Pons (tissue), 1 donor: ENCODE results near the gene LMLN.
"Not testable (repeated sequence)": the region's sequence is repeated elsewhere in the genome, so short reads cannot be mapped to it uniquely, and the experiment has no call there.

Experiments used
- DNase-seq: peaks from one replicate; pipeline ENCODE4 v3.0.0-alpha.2; 2016; ENCODE audit warnings: low spot score

Gene LMLN

GRCh38 chr3:197956626-197956988, 3.4 kb upstream of the LMLN start:
- DNase-seq: no peak

- no peak for DNase-seq
Observed at GRCh38 chr3:197957790-197958133, 2.3 kb upstream of the LMLN start.

GRCh38 chr3:197958346-197958745, 1.7 kb upstream of the LMLN start:
- no peak for DNase-seq

GRCh38 chr3:197958848-197959247, 1.2 kb upstream of the LMLN start:
- DNase-seq: not testable (repeated sequence)

- no peak for DNase-seq
Observed at GRCh38 chr3:197959500-197959890, 522 bp upstream of the LMLN start.

GRCh38 chr3:197960694-197961581, 921 bp downstream of the LMLN start:
- no peak for DNase-seq

GRCh38 chr3:197961582-197961945, 1.5 kb downstream of the LMLN start:
- no peak for DNase-seq

GRCh38 chr3:197963019-197963637, 3.1 kb downstream of the LMLN start:
- no peak for DNase-seq

- not testable (repeated sequence) for DNase-seq
Observed at GRCh38 chr3:197967337-197967989, 7.4 kb downstream of the LMLN start.

GRCh38 chr3:197970588-197970987, 10.6 kb downstream of the LMLN start:
- DNase-seq: no peak

GRCh38 chr3:197974016-197974415, 14.0 kb downstream of the LMLN start:
- DNase-seq: no peak

- no peak for DNase-seq
Observed at GRCh38 chr3:197975311-197975710, 15.3 kb downstream of the LMLN start.

GRCh38 chr3:197983076-197983475, 23.1 kb downstream of the LMLN start:
- DNase-seq: no peak

GRCh38 chr3:197989651-197990050, 29.6 kb downstream of the LMLN start:
- DNase-seq: no peak

- no peak for DNase-seq
Observed at GRCh38 chr3:197994736-197995135, 34.7 kb downstream of the LMLN start.

GRCh38 chr3:197996855-197997254, 36.8 kb downstream of the LMLN start:
- no peak for DNase-seq

- no peak for DNase-seq
Observed at GRCh38 chr3:197997936-197998335, 37.9 kb downstream of the LMLN start.

GRCh38 chr3:198017090-198017489, 57.1 kb downstream of the LMLN start:
- DNase-seq: no peak

- DNase-seq: no peak
Observed at GRCh38 chr3:198018416-198018815, 58.4 kb downstream of the LMLN start.

GRCh38 chr3:198019115-198019514, 59.1 kb downstream of the LMLN start:
- DNase-seq: no peak

GRCh38 chr3:198021320-198021719, 61.3 kb downstream of the LMLN start:
- DNase-seq: no peak

GRCh38 chr3:198022604-198023003, 62.6 kb downstream of the LMLN start:
- DNase-seq: no peak

GRCh38 chr3:198025644-198026043, 65.6 kb downstream of the LMLN start:
- DNase-seq: no peak
